Activated T-helper 2 cell treated with anti-CD3 and anti-CD28 coated beads, Interferon-gamma antibody, Interleukin-2, Interleukin-4, amounts not matched to agents 10 μg/mL and 5 μg/mL and 100 μg/mL, durations not matched to agents 14 hours and 24 hours and 36 hours (primary cell): ENCODE measurements around the gene CCNK. TPM values are rescaled to one million over a fixed set of nuclear protein-coding genes. Genes with fewer than 3 reads are reported as not detected.

Experiments used
- DNase-seq: peaks from one replicate; pipeline ENCODE4 v3.0.0; 2021; ENCODE audit warnings: low spot score
- H3K27ac Mint-ChIP-seq: one replicate; pipeline ENCODE4 v1.8.0; 2021; ENCODE audit warnings: mixed read lengths
- H3K27me3 Mint-ChIP-seq: one replicate; pipeline ENCODE4 v1.8.0; 2021; ENCODE audit warnings: low read depth, mixed read lengths
- H3K36me3 Mint-ChIP-seq: one replicate; pipeline ENCODE4 v1.8.0; 2021; ENCODE audit warnings: low read depth, mixed read lengths
- H3K4me1 Mint-ChIP-seq: one replicate; pipeline ENCODE4 v1.8.0; 2021; ENCODE audit warnings: low read depth, mixed read lengths
- H3K4me3 Mint-ChIP-seq: one replicate; pipeline ENCODE4 v1.8.0; 2021; ENCODE audit warnings: low read depth, mild to moderate bottlenecking, moderate library complexity, mixed read lengths
- H3K9me3 Mint-ChIP-seq: one replicate; pipeline ENCODE4 v1.8.0; 2021; ENCODE audit warnings: mixed read lengths
- intact Hi-C: fragments of 100-400 bp; cut with micrococcal nuclease; formaldehyde crosslinking; loops from one replicate; pipeline ENCODE4 v1.15.1; 2023
- total RNA-seq: library from RNA; stranded (reverse); gene quantifications from 2 replicates; pipeline ENCODE4 v1.2.3, GENCODE V29; 2022

Gene CCNK
- total RNA-seq, 1 donor from 2014 or later = 77.8 TPM

DNA sequence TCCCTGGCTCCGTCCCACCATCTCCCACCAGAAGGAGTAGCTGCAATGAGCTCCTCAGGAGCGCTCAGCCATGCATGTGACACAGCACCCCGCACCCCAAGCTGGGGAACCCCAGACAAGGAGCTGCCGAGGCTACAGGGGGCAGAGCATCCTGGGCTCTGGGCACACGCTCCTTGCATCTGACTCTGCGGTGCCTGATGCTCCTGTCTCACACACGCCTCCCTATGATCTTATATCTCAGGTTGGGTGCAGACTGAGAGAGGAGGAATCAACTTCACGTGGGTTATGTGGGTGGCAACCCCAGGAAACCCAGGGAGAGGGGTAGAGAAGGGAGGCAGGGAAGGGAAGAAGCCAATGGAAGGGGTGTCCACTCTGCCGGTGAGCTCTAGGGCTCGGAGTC lies 60.0 kb downstream of the CCNK start:
- Mint-ChIP-seq H3K27ac (no peak overlapping the region), H3K4me1 (no peaks in the 10 kb centered on the region), H3K4me3 (no peak overlapping the region), H3K27me3 (no peaks in the 10 kb centered on the region), H3K36me3 (no peaks in the 10 kb centered on the region), H3K9me3 (no peaks in the 10 kb centered on the region)
- intact Hi-C loops = no loop called here
- no peak for DNase-seq

- Mint-ChIP-seq H3K9me3 (no peaks in the 10 kb centered on the region), H3K4me1 (no peaks in the 10 kb centered on the region), H3K36me3 (no peaks in the 10 kb centered on the region), H3K4me3 (no peak overlapping the region), H3K27ac (no peak overlapping the region), H3K27me3 (no peaks in the 10 kb centered on the region)
- DNase-seq = no peak
- intact Hi-C loops = no loop called here
Observed at GRCh38 chr14:99541677-99542470, 60.7 kb downstream of the CCNK start.

DNA sequence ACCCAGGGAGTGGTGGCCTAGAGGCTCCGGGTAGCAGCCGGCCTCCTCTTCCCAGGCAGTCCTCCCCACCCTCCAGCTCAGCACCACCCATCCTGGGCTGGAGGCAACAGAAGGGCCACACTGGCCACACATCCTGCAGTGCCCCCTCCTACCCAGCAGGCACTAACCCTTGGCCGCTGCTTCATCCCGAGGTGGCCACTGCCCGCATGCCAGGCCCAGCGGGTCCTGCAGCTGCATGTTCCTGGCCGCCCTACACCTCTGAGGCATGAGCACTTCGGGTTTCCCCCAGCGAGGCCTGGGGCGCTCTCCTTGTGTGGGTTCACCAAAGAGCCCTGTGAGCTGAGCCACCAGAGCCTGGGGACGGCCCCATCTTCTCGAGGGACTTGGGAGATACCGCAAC lies 61.4 kb downstream of the CCNK start:
- intact Hi-C loops = no loop called here
- H3K27me3 Mint-ChIP-seq = no peaks in the 10 kb centered on the region
- no peak overlapping the region for H3K27ac Mint-ChIP-seq
- no peak overlapping the region for H3K4me3 Mint-ChIP-seq
- DNase-seq = no peak
- H3K9me3 Mint-ChIP-seq = no peaks in the 10 kb centered on the region
- H3K36me3 Mint-ChIP-seq = no peaks in the 10 kb centered on the region
- H3K4me1 Mint-ChIP-seq = no peaks in the 10 kb centered on the region

GRCh38 chr14:99543370-99543769 lies 62.2 kb downstream of the CCNK start:
- H3K4me3 Mint-ChIP-seq = no peak overlapping the region
- no peaks in the 10 kb centered on the region for H3K27me3 Mint-ChIP-seq
- intact Hi-C loops = no loop called here
- no peaks in the 10 kb centered on the region for H3K9me3 Mint-ChIP-seq
- DNase-seq = no peak
- no peak overlapping the region for H3K27ac Mint-ChIP-seq
- no peaks in the 10 kb centered on the region for H3K4me1 Mint-ChIP-seq
- no peaks in the 10 kb centered on the region for H3K36me3 Mint-ChIP-seq

- intact Hi-C loops = no loop called here
- H3K36me3 Mint-ChIP-seq = no peaks in the 10 kb centered on the region
- H3K4me3 Mint-ChIP-seq = no peak overlapping the region
- no peaks in the 10 kb centered on the region for H3K9me3 Mint-ChIP-seq
- no peaks in the 10 kb centered on the region for H3K27me3 Mint-ChIP-seq
- H3K4me1 Mint-ChIP-seq = no peaks in the 10 kb centered on the region
- no peak for DNase-seq
- H3K27ac Mint-ChIP-seq = no peak overlapping the region
Observed at GRCh38 chr14:99543985-99544384, 62.8 kb downstream of the CCNK start.

DNA sequence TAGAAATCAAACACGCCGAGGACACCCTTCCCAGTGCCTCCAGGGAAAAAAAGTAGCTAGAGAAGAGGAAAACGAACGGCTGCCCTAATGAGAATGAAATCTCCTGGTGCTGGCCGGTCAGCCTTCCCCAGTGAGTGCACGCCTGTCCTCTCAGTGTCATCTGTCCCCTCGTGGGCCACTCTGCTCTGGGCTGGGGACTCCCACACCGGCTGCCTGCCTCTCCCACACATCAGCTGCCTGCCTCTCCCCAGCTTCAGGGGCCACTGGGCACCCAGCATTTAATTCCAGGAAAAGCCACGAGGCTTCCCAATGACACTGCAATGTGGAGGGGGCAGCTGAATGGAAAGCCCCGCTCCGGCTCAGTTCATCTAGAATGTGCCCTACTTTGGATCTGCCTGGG lies 63.8 kb downstream of the CCNK start:
- Mint-ChIP-seq H3K27me3 (no peaks in the 10 kb centered on the region), H3K27ac (no peak overlapping the region), H3K9me3 (no peaks in the 10 kb centered on the region), H3K4me3 (no peak overlapping the region), H3K4me1 (no peaks in the 10 kb centered on the region), H3K36me3 (no peaks in the 10 kb centered on the region)
- intact Hi-C loops = no loop called here
- DNase-seq = no peak

DNA sequence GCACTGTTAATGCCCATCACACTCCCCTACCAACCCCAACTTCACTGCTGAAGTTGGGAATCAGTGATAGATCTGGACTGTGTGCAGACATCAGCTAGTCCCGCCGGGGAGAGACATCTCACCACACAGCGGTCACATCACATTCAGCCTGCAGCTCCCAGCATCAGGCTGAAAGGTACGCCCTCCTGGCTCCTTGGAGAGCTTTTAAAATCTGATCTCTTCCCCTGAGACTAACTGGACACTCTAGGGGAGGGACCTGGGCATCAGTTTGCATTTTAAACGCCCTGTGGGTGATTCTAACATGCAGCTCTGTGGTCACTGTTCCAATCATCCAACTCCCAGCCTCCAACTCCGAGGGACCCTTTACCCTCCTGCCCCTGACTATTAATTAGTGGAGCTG lies 64.4 kb downstream of the CCNK start:
- H3K36me3 Mint-ChIP-seq = no peaks in the 10 kb centered on the region
- no peak for DNase-seq
- no peak overlapping the region for H3K4me3 Mint-ChIP-seq
- H3K27ac Mint-ChIP-seq = no peak overlapping the region
- intact Hi-C loops = no loop called here
- H3K27me3 Mint-ChIP-seq = no peaks in the 10 kb centered on the region
- no peaks in the 10 kb centered on the region for H3K4me1 Mint-ChIP-seq
- no peaks in the 10 kb centered on the region for H3K9me3 Mint-ChIP-seq

- Mint-ChIP-seq H3K4me1 (no peaks in the 10 kb centered on the region), H3K27me3 (no peaks in the 10 kb centered on the region), H3K9me3 (no peaks in the 10 kb centered on the region), H3K4me3 (no peak overlapping the region), H3K36me3 (no peaks in the 10 kb centered on the region), H3K27ac (no peak overlapping the region)
- intact Hi-C loops = no loop called here
- no peak for DNase-seq
Observed at GRCh38 chr14:99546234-99546879, 65.1 kb downstream of the CCNK start.

- H3K27me3 Mint-ChIP-seq = no peaks in the 10 kb centered on the region
- DNase-seq = no peak
- no peaks in the 10 kb centered on the region for H3K4me1 Mint-ChIP-seq
- H3K36me3 Mint-ChIP-seq = no peaks in the 10 kb centered on the region
- H3K9me3 Mint-ChIP-seq = no peaks in the 10 kb centered on the region
- H3K27ac Mint-ChIP-seq = no peak overlapping the region
- intact Hi-C loops = no loop called here
- no peak overlapping the region for H3K4me3 Mint-ChIP-seq
Observed at GRCh38 chr14:99548255-99548654, 67.0 kb downstream of the CCNK start.

- DNase-seq = no peak
- Mint-ChIP-seq H3K4me1 (no peaks in the 10 kb centered on the region), H3K27me3 (no peaks in the 10 kb centered on the region), H3K4me3 (no peak overlapping the region), H3K36me3 (no peaks in the 10 kb centered on the region), H3K27ac (no peak overlapping the region), H3K9me3 (no peaks in the 10 kb centered on the region)
- intact Hi-C loops = no loop called here
Observed at GRCh38 chr14:99548871-99549515, 67.8 kb downstream of the CCNK start.

GRCh38 chr14:99549684-99550083 lies 68.5 kb downstream of the CCNK start:
- Mint-ChIP-seq H3K27me3 (no peaks in the 10 kb centered on the region), H3K36me3 (no peaks in the 10 kb centered on the region), H3K9me3 (no peaks in the 10 kb centered on the region)

GRCh38 chr14:99550387-99550992 lies 69.3 kb downstream of the CCNK start:
- Mint-ChIP-seq H3K4me1 (no peaks in the 10 kb centered on the region), H3K36me3 (no peaks in the 10 kb centered on the region), H3K27ac (no peak overlapping the region), H3K27me3 (no peaks in the 10 kb centered on the region), H3K9me3 (no peaks in the 10 kb centered on the region), H3K4me3 (no peak overlapping the region)
- intact Hi-C loops = no loop called here
- no peak for DNase-seq

More at GRCh38 chr14:99549684-99550083, 68.5 kb downstream of the CCNK start:
- Mint-ChIP-seq H3K4me1 (no peaks in the 10 kb centered on the region), H3K4me3 (no peak overlapping the region), H3K27ac (no peak overlapping the region)
- no peak for DNase-seq
- intact Hi-C loops = no loop called here
